GM23248 (cell line): ENCODE results near the gene C11orf54. TPM values are rescaled to one million over a fixed set of nuclear protein-coding genes. Genes with fewer than 3 reads are reported as not detected.
"Not testable (repeated sequence)": the region's sequence is repeated elsewhere in the genome, so short reads cannot be mapped to it uniquely, and the experiment has no call there.

Experiments
- DNase-seq: peaks from one replicate; pipeline ENCODE4 v3.0.0-alpha.2; 2015
- H2AFZ ChIP-seq: fragments of 200-600 bp; sonication (generic); 2 replicates; pipeline ENCODE4 v1.6.1; 2016; ENCODE audit warnings: antibody characterized with exemption
- H3F3A ChIP-seq: fragments of 200-600 bp; sonication (generic); 2 replicates; pipeline ENCODE4 v1.6.1; 2016; ENCODE audit warnings: mild to moderate bottlenecking, antibody characterized with exemption, mixed run types; ENCODE audit not compliant: insufficient read depth
- H3K27ac ChIP-seq: fragments of 200-600 bp; sonication (generic); 2 replicates; pipeline ENCODE4 v1.5.1; 2016; ENCODE audit warnings: mild to moderate bottlenecking
- H3K27me3 ChIP-seq: fragments of 200-600 bp; sonication (generic); replicated peaks from 2 replicates; pipeline ENCODE4 v1.6.1; 2016; ENCODE audit warnings: mild to moderate bottlenecking; ENCODE audit not compliant: insufficient read depth
- H3K36me3 ChIP-seq: fragments of 200-600 bp; sonication (generic); 2 replicates; pipeline ENCODE4 v1.6.1; 2016; ENCODE audit warnings: low read depth, mild to moderate bottlenecking
- H3K4me1 ChIP-seq: fragments of 200-600 bp; sonication (generic); 2 replicates; pipeline ENCODE4 v1.6.1; 2016; ENCODE audit warnings: mild to moderate bottlenecking; ENCODE audit not compliant: insufficient read depth
- H3K4me2 ChIP-seq: fragments of 200-600 bp; sonication (generic); one replicate; pipeline ENCODE4 v1.6.1; 2016; ENCODE audit warnings: mild to moderate bottlenecking; ENCODE audit not compliant: unreplicated experiment
- H3K4me3 ChIP-seq: fragments of 200-600 bp; sonication (generic); 2 replicates; pipeline ENCODE4 v1.5.1; 2016; ENCODE audit warnings: mild to moderate bottlenecking
- H3K79me2 ChIP-seq: fragments of 200-600 bp; sonication (generic); 2 replicates; pipeline ENCODE4 v1.6.1; 2016; ENCODE audit warnings: mild to moderate bottlenecking; ENCODE audit not compliant: insufficient read depth
- H3K9ac ChIP-seq: fragments of 200-600 bp; sonication (generic); 2 replicates; pipeline ENCODE4 v1.6.1; 2016; ENCODE audit warnings: mild to moderate bottlenecking
- H3K9me2 ChIP-seq: fragments of 200-600 bp; sonication (generic); 2 replicates; pipeline ENCODE4 v1.6.1; 2016; ENCODE audit warnings: mixed run types, mild to moderate bottlenecking, moderate library complexity; ENCODE audit not compliant: insufficient read depth
- H3K9me3 ChIP-seq: fragments of 200-600 bp; sonication (generic); one replicate; pipeline ENCODE4 v1.6.1; 2017; ENCODE audit warnings: low read depth
- H4K20me1 ChIP-seq: fragments of 200-600 bp; sonication (generic); 2 replicates; pipeline ENCODE4 v1.6.0; 2016; ENCODE audit not compliant: insufficient read depth
- EZH2 ChIP-seq: fragments of 200-600 bp; sonication (generic); IDR thresholded peaks from 2 replicates; pipeline ENCODE4 v1.6.1; 2018; ENCODE audit warnings: antibody characterized with exemption, mild to moderate bottlenecking; ENCODE audit not compliant: insufficient read depth, poor library complexity, severe bottlenecking
- EZH2phosphoT487 ChIP-seq: fragments of 200-600 bp; sonication (generic); IDR thresholded peaks from 2 replicates; pipeline ENCODE4 v1.6.1; 2018; ENCODE audit warnings: antibody characterized with exemption, moderate library complexity, mild to moderate bottlenecking, low read depth; ENCODE audit not compliant: insufficient read depth
- WGBS, 2 experiments: methylation state at CpG; one replicate each; pipeline ENCODE4 v1.1.6; 2015 to 2017; ENCODE audit warnings: low lambda C conversion rate in 2 of 2, low coverage in 1 of 2; ENCODE audit errors: missing lambda C conversion rate in 2 of 2; 5-methylcytosine and 5-hydroxymethylcytosine counted together
- in situ Hi-C: fragments of 300-500 bp; cut with MboI; formaldehyde crosslinking; loops from 2 replicates; pipeline ENCODE4 v1.15.0; 2020
- polyA plus RNA-seq: library from polyadenylated mRNA; unstranded; fragments of >200 nt; fragmentation: Nextera tagmentation; extraction: Ambion mirVana; gene quantifications from 2 replicates; pipeline ENCODE4 v1.2.1, GENCODE V29; 2016
- total RNA-seq: library from RNA; depleted of rRNA; stranded (reverse); fragments of >200 nt; shearing (Covaris generic); gene quantifications from 2 replicates; pipeline ENCODE4 v1.2.3, GENCODE V29; 2014

The C11orf54 gene
- total and polyA plus RNA-seq, 2 experiments from 2014 or later = 13.5 to 13.7 TPM

DNA sequence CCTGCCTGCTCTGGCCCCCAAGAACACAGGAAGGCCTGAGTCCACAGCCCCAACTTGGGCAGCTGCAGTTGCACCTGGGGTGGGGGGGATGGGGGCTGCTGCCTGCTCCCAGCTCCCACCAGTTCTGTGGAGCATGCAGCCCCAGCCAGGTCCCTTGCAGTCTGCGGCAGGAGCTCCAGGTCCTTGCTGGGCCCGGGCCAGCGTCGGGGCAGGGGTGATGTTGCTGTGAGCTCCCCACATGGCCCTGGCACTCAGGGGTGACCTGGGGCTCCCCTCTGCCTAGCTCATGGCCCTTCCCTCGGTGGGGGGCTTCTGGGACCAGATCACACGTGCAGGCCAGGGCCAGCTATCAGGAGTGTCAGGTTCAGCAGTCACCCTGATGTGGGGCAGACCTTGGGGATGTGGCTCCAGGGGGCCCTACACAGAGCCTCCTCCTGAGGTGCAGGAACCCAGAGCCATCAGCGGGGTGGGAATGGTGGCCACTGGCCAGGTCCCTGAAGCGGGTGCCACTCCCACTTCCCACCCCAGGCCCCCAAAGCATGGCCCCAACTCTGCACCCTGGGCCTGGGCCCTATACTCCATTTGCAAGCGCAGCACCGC lies 32.2 kb downstream of the C11orf54 start:
- H3K9ac ChIP-seq = no peak overlapping the region
- WGBS, 2 experiments = 85 to 93% methylated on average over 10 of the region's 10 CpGs
- no peaks in the 10 kb centered on the region for H3K27me3 ChIP-seq
- H3K4me1 ChIP-seq = no peaks in the 10 kb centered on the region
- H2AFZ ChIP-seq = no peak overlapping the region
- no peak for DNase-seq
- no peaks in the 10 kb centered on the region for H3K79me2 ChIP-seq
- in situ Hi-C loops = no loop called here
- H3K4me3 ChIP-seq = no peak overlapping the region
- no peak overlapping the region for H3K4me2 ChIP-seq
- H3K36me3 ChIP-seq = no peaks in the 10 kb centered on the region
- no peaks in the 10 kb centered on the region for H3K9me3 ChIP-seq
- H3F3A ChIP-seq = no peaks in the 10 kb centered on the region
- TF ChIP-seq EZH2 (no peak), EZH2phosphoT487 (no peak)
- no peak overlapping the region for H3K27ac ChIP-seq
- no peaks in the 10 kb centered on the region for H4K20me1 ChIP-seq
- no peaks in the 10 kb centered on the region for H3K9me2 ChIP-seq

DNA sequence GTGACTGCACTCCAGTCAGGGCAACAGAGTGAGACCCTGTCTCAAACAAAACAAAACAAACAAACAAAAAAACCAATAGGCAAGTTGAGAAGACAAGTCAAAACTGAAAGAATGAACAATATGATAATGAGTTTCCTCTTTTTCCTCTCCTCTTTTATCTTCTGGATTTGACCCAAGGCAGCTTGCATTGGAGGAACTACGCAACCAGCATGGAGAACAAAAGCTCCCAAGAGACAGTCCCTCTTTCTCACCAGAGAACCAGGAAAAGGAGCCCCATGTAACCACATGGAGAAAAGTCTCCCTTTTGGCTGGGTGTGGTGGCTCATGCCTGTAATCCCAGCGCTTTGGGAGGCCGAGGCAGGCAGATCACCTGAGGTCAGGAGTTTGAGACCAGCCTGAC lies 33.1 kb downstream of the C11orf54 start:
- H3K9ac ChIP-seq, H3K27ac ChIP-seq, H3K4me1 ChIP-seq, H3K9me2 ChIP-seq, H3K27me3 ChIP-seq, H3K79me2 ChIP-seq, H3F3A ChIP-seq, H4K20me1 ChIP-seq, H3K36me3 ChIP-seq, DNase-seq, H3K4me2 ChIP-seq, in situ Hi-C loops, H3K4me3 ChIP-seq, H3K9me3 ChIP-seq, H2AFZ ChIP-seq: not testable (repeated sequence)
- 96 to 100% methylated on average over 3 of the region's 3 CpGs for WGBS, 2 experiments

DNA sequence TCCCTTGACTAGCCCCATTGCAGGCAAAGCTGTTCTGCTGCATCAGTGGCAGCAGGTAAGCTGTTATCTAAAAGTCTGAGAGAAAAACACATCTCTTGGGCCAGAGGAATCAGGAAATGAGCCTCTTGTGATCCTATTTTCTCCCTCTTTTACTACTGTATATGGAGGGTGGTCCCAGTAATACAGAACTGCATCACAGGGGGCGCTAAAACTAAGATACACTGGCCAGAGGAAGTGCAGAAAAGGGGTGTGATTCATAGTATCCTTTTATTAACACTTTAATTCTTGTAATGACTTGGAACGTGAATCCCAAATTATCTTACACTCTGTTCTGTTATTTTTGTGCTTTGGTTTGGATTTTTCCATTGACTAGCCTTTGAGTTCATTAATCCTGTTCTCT lies 33.8 kb downstream of the C11orf54 start:
- H2AFZ ChIP-seq = no peak overlapping the region
- H3K9me2 ChIP-seq = no peaks in the 10 kb centered on the region
- TF ChIP-seq EZH2phosphoT487 (no peak), EZH2 (no peak)
- no peak overlapping the region for H3K4me2 ChIP-seq
- peak; percentile 27 for DNase-seq
- no peak overlapping the region for H3K9ac ChIP-seq
- H3K79me2 ChIP-seq = no peaks in the 10 kb centered on the region
- in situ Hi-C loops = no loop called here
- no peak overlapping the region for H3K27ac ChIP-seq
- no peaks in the 10 kb centered on the region for H3K27me3 ChIP-seq
- no peak overlapping the region for H3K4me3 ChIP-seq
- H4K20me1 ChIP-seq = no peaks in the 10 kb centered on the region
- H3K36me3 ChIP-seq = no peaks in the 10 kb centered on the region
- H3F3A ChIP-seq = no peaks in the 10 kb centered on the region
- no peaks in the 10 kb centered on the region for H3K9me3 ChIP-seq
- 33 to 37% methylated on average over 2 of the region's 2 CpGs for WGBS, 2 experiments
- H3K4me1 ChIP-seq = no peaks in the 10 kb centered on the region

DNA sequence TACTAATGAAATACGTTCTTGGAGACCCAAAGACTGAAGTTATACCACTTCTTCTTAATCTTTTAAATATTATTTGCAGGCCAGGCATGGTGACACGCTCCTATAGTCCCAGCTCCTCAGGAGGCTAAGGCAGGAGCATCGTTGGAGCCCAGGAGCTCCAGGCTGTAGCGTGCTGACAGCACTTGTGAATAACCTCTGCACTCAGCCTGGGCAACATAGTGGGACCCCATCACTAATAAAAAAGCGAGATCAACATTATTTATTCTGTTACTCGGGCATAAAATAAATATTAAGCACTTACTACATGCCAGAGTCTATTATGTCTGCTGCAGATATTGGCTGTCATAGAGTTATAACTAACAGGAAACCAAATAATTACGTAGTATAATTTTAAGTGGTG lies 41.9 kb downstream of the C11orf54 start:
- DNase-seq = no peak
- Histone ChIP-seq H3K9me3 (no peaks in the 10 kb centered on the region), H3F3A (no peaks in the 10 kb centered on the region), H3K27me3 (no peaks in the 10 kb centered on the region), H3K9me2 (no peaks in the 10 kb centered on the region), H3K4me2 (peak overlapping the region; percentile 49), H3K9ac (peak overlapping the region; percentile 98), H3K4me3 (peak overlapping the region; percentile 94), H3K36me3 (peaks cover 10% of the 10 kb centered on the region; the same call in 1 of the 2 replicates), H3K79me2 (peaks cover 51% of the 10 kb centered on the region), H2AFZ (peak overlapping the region; percentile 92), H3K27ac (no peak overlapping the region), H4K20me1 (peaks cover 8% of the 10 kb centered on the region; the same call in 1 of the 2 replicates), H3K4me1 (peaks cover 23% of the 10 kb centered on the region)
- in situ Hi-C loops = no loop called here
- TF ChIP-seq EZH2 = no peak
- TF ChIP-seq EZH2phosphoT487 = no peak
- 36 to 42% methylated on average over 7 of the region's 7 CpGs for WGBS, 2 experiments

DNA sequence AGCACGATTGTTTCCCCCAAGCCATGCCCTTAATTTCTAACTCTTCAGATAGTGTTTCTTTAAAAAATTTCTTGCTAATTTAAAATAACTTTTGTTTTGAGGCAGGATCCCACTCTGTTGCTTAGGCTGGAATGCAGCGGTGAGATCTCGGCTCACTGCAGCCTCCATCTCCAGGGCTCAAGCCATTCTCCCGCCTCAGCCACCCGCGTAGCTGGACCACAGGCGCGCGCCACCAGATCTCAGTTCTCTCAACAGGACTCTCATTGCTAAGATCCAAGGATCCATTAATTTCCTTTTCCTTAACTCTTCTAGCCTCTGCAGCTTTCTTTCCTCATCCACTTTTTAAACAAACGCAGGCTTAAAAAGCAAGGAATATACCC lies 42.3 kb downstream of the C11orf54 start:
- Histone ChIP-seq H3K9me2 (no peaks in the 10 kb centered on the region), H3K4me3 (peak overlapping the region; percentile 94), H3K79me2 (peaks cover 55% of the 10 kb centered on the region), H3F3A (no peaks in the 10 kb centered on the region), H3K9me3 (no peaks in the 10 kb centered on the region), H3K36me3 (peaks cover 14% of the 10 kb centered on the region; the same call in 1 of the 2 replicates), H3K27me3 (no peaks in the 10 kb centered on the region), H3K4me1 (peaks cover 23% of the 10 kb centered on the region), H3K4me2 (peak overlapping the region; percentile 49), H3K27ac (peak overlapping the region; percentile 92; the same call in 1 of the 2 replicates), H4K20me1 (peaks cover 8% of the 10 kb centered on the region; the same call in 1 of the 2 replicates), H3K9ac (peak overlapping the region; percentile 98), H2AFZ (peak overlapping the region; percentile 92)
- in situ Hi-C loops = no loop called here
- WGBS, 2 experiments = 3% methylated on average over 10 of the region's 10 CpGs
- DNase-seq = no peak
- TF ChIP-seq EZH2phosphoT487 (no peak), EZH2 (no peak)
